HEK293 (cell line): ENCODE data around the gene SECTM1.

Experiments
- CTCF ChIA-PET: fragments of 350-600 bp; formaldehyde crosslinking; extraction: SDS; loops from one replicate; lab custom pipeline; 2021; ENCODE audit warnings: antibody characterized with exemption; lab: Yijun Ruan, JAX
- POLR2A ChIA-PET: fragments of 300-600 bp; formaldehyde crosslinking; extraction: SDS; loops from one replicate; lab custom pipeline; 2020; ENCODE audit warnings: antibody characterized with exemption, inconsistent platforms; lab: Yijun Ruan, JAX
- H3K27ac ChIP-seq: fragments of 200-500 bp; sonication (Bioruptor generic); 2 replicates; pipeline ENCODE4 v1.5.1; 2014; ENCODE audit warnings: low read depth, low read length, control low read depth, inconsistent platforms; ENCODE audit errors: extremely low read depth
- H3K36me3 ChIP-seq, 2 experiments: fragments of 200-500 bp in 1 of 2; sonication (Bioruptor generic) in 1 of 2; 1 replicate in 1 of 2; 2 replicates in 1 of 2; pipeline ENCODE4 v1.5.1; 2014 to 2017; ENCODE audit warnings: inconsistent platforms in 2 of 2, low read length in 2 of 2; ENCODE audit not compliant: control insufficient read depth in 2 of 2, insufficient read depth in 1 of 2
- H3K4me1 ChIP-seq: fragments of 200-500 bp; sonication (Bioruptor generic); 2 replicates; pipeline ENCODE4 v1.5.1; 2014; ENCODE audit warnings: mild to moderate bottlenecking, low read length, inconsistent platforms; ENCODE audit not compliant: control insufficient read depth, insufficient read depth
- H3K4me3 ChIP-seq: 2 replicates; pipeline ENCODE4 v1.5.1; 2011; ENCODE audit warnings: low read depth, mild to moderate bottlenecking, control low read depth, low read length, moderate library complexity
- H3K9me3 ChIP-seq: fragments of 200-500 bp; sonication (Bioruptor generic); 2 replicates; pipeline ENCODE4 v1.5.1; 2014; ENCODE audit warnings: low read depth, low read length, inconsistent platforms; ENCODE audit not compliant: control insufficient read depth, insufficient read depth
- EGR2 ChIP-seq: fragments of 450-650 bp; formaldehyde crosslinking; IDR thresholded peaks from 2 replicates; pipeline ENCODE4 v1.5.1; 2016; ENCODE audit warnings: low read depth, missing biosample characterization, missing genetic modification characterization
- HIC1 ChIP-seq: fragments of 450-650 bp; formaldehyde crosslinking; IDR thresholded peaks from 2 replicates; pipeline ENCODE4 v1.5.1; 2016; ENCODE audit warnings: missing biosample characterization, missing genetic modification characterization
- KLF16 ChIP-seq: fragments of 450-650 bp; formaldehyde crosslinking; IDR thresholded peaks from 2 replicates; pipeline ENCODE4 v1.5.1; 2017; ENCODE audit warnings: missing biosample characterization, missing genetic modification characterization
- PATZ1 ChIP-seq: fragments of 450-650 bp; formaldehyde crosslinking; IDR thresholded peaks from 2 replicates; pipeline ENCODE4 v1.5.1; 2016; ENCODE audit warnings: missing biosample characterization, missing genetic modification characterization
- PBX3 ChIP-seq: sonication (generic); formaldehyde crosslinking; IDR thresholded peaks from 2 replicates; pipeline ENCODE4 v1.8.1; 2022; ENCODE audit warnings: mild to moderate bottlenecking, moderate library complexity, missing genetic modification reagents
- SP3 ChIP-seq: fragments of 450-650 bp; formaldehyde crosslinking; IDR thresholded peaks from 2 replicates; pipeline ENCODE4 v1.5.1; 2016; ENCODE audit warnings: missing biosample characterization, missing genetic modification characterization
- ZBTB10 ChIP-seq: fragments of 450-650 bp; formaldehyde crosslinking; IDR thresholded peaks from 2 replicates; pipeline ENCODE4 v1.5.1; 2016; ENCODE audit warnings: missing biosample characterization, missing genetic modification characterization
- ZBTB8A ChIP-seq: fragments of 450-650 bp; formaldehyde crosslinking; IDR thresholded peaks from 2 replicates; pipeline ENCODE4 v1.5.1; 2016; ENCODE audit warnings: missing biosample characterization, missing genetic modification characterization
- ZFHX2 ChIP-seq: fragments of 450-650 bp; formaldehyde crosslinking; conservative IDR thresholded peaks from 2 replicates; pipeline ENCODE4 v1.5.1; 2016; ENCODE audit warnings: missing biosample characterization, missing genetic modification characterization
- ZIC2 ChIP-seq: fragments of 450-650 bp; formaldehyde crosslinking; IDR thresholded peaks from 2 replicates; pipeline ENCODE4 v1.5.1; 2016; ENCODE audit warnings: missing biosample characterization, missing genetic modification characterization
- ZNF292 ChIP-seq: fragments of 450-650 bp; formaldehyde crosslinking; IDR thresholded peaks from 2 replicates; pipeline ENCODE4 v1.5.1; 2016; ENCODE audit warnings: low read depth, missing biosample characterization, missing genetic modification characterization, borderline replicate concordance
- ZNF335 ChIP-seq: fragments of 450-650 bp; formaldehyde crosslinking; conservative IDR thresholded peaks from 2 replicates; pipeline ENCODE4 v1.5.1; 2016; ENCODE audit warnings: missing biosample characterization, missing genetic modification characterization
- ZNF558 ChIP-seq: fragments of 450-650 bp; formaldehyde crosslinking; IDR thresholded peaks from 2 replicates; pipeline ENCODE4 v1.5.1; 2016; ENCODE audit warnings: missing biosample characterization, missing genetic modification characterization
- ZNF571 ChIP-seq: fragments of 450-650 bp; formaldehyde crosslinking; IDR thresholded peaks from 2 replicates; pipeline ENCODE4 v1.5.0; 2017; ENCODE audit warnings: missing biosample characterization, missing genetic modification characterization
- ZNF610 ChIP-seq: fragments of 450-650 bp; formaldehyde crosslinking; IDR thresholded peaks from 2 replicates; pipeline ENCODE4 v1.5.1; 2016; ENCODE audit warnings: missing biosample characterization, missing genetic modification characterization, borderline replicate concordance
- ZNF664 ChIP-seq: fragments of 450-650 bp; formaldehyde crosslinking; IDR thresholded peaks from 2 replicates; pipeline ENCODE4 v1.5.1; 2016; ENCODE audit warnings: missing biosample characterization, missing genetic modification characterization
- TF ChIP-seq, protein P1 (sequence below): fragments of 450-650 bp; formaldehyde crosslinking; IDR thresholded peaks from 2 replicates; pipeline ENCODE4 v1.5.1; 2016; ENCODE audit warnings: missing biosample characterization, missing genetic modification characterization
- TF ChIP-seq, protein P2 (sequence below): fragments of 450-650 bp; IDR thresholded peaks from 2 replicates; pipeline ENCODE4 v1.5.1; 2018; ENCODE audit warnings: missing biosample characterization, mild to moderate bottlenecking, missing genetic modification characterization
- TF ChIP-seq, protein P3 (sequence below): fragments of 450-650 bp; formaldehyde crosslinking; conservative IDR thresholded peaks from 2 replicates; pipeline ENCODE4 v1.5.1; 2016; ENCODE audit warnings: low read depth, missing biosample characterization, missing genetic modification characterization

Gene SECTM1

DNA sequence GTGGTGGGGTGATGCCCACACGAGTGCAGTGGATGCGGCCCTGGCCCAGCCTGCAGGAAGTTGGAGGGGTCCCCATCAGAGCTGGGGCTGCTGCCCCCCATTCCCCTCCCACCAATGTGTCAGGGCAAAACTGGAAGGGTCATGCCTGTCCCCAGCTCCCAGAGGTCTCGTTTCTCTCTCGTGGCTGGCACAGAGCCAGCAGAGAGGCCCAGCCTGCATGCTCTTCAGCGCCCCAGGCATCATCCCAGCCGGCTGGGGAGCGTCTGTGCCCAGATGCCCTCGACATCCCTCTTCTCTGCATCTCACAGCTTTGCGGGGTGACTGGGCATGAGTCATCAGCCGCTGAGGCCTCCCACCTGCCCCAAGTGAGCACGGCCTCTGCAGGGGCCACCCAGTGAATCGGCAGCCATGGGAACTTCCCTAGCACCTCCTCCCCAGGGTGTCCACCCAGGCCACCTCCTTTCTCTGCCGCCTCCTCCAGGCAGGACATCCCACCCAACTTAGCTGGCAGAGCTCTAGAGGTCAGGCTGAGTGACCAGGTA lies 50.3 kb downstream of the SECTM1 start:
- ChIA-PET POLR2A (interaction anchor here (0.9 to 4.5 kb wide), 6 partner anchors 9 to 47 kb away, joined by 3 to 44 read pairs (median 10); partner anchors contain the start of gene CSNK1D), CTCF (interaction anchor here (0.5 to 1.6 kb wide), 8 partner anchors 15 to 164 kb away, joined by 3 to 5 read pairs (median 3); no protein-coding TSS in a partner anchor)
- Histone ChIP-seq H3K4me3 (no peak overlapping the region), H3K27ac (no peak overlapping the region; the same call in 1 of the 2 replicates), H3K4me1 (peaks cover 10% of the 10 kb centered on the region), H3K36me3 (no peaks in the 10 kb centered on the region), H3K9me3 (no peaks in the 10 kb centered on the region)
- no peak for TF ChIP-seq PBX3 (CRISPR knock-in tag)
- TF ChIP-seq ZBTB8A (tag by site-specific recombination), result peak; percentile 65
- peak; percentile 61 for TF ChIP-seq PATZ1 (tag by site-specific recombination)
- peak; percentile 65; the same call in 1 of the 2 replicates for TF ChIP-seq ZBTB10 (tag by site-specific recombination)
- peak; percentile 75 for TF ChIP-seq EGR2 (tag by site-specific recombination)
- no peak for TF ChIP-seq ZNF292 (tag by site-specific recombination)
- TF ChIP-seq, protein P1, sequence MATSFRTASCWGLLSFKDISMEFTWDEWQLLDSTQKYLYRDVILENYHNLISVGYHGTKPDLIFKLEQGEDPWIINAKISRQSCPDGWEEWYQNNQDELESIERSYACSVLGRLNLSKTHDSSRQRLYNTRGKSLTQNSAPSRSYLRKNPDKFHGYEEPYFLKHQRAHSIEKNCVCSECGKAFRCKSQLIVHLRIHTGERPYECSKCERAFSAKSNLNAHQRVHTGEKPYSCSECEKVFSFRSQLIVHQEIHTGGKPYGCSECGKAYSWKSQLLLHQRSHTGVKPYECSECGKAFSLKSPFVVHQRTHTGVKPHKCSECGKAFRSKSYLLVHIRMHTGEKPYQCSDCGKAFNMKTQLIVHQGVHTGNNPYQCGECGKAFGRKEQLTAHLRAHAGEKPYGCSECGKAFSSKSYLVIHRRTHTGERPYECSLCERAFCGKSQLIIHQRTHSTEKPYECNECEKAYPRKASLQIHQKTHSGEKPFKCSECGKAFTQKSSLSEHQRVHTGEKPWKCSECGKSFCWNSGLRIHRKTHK, result no peak
- TF ChIP-seq, protein P2, sequence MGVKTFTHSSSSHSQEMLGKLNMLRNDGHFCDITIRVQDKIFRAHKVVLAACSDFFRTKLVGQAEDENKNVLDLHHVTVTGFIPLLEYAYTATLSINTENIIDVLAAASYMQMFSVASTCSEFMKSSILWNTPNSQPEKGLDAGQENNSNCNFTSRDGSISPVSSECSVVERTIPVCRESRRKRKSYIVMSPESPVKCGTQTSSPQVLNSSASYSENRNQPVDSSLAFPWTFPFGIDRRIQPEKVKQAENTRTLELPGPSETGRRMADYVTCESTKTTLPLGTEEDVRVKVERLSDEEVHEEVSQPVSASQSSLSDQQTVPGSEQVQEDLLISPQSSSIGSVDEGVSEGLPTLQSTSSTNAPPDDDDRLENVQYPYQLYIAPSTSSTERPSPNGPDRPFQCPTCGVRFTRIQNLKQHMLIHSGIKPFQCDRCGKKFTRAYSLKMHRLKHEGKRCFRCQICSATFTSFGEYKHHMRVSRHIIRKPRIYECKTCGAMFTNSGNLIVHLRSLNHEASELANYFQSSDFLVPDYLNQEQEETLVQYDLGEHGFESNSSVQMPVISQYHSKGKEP (tag by site-specific recombination), result peak; percentile 45; the same call in 1 of the 2 replicates
- TF ChIP-seq KLF16 (tag by site-specific recombination), result peak; percentile 47; the same call in 1 of the 2 replicates
- peak; percentile 66 for TF ChIP-seq HIC1 (tag by site-specific recombination)
- TF ChIP-seq, protein P3, sequence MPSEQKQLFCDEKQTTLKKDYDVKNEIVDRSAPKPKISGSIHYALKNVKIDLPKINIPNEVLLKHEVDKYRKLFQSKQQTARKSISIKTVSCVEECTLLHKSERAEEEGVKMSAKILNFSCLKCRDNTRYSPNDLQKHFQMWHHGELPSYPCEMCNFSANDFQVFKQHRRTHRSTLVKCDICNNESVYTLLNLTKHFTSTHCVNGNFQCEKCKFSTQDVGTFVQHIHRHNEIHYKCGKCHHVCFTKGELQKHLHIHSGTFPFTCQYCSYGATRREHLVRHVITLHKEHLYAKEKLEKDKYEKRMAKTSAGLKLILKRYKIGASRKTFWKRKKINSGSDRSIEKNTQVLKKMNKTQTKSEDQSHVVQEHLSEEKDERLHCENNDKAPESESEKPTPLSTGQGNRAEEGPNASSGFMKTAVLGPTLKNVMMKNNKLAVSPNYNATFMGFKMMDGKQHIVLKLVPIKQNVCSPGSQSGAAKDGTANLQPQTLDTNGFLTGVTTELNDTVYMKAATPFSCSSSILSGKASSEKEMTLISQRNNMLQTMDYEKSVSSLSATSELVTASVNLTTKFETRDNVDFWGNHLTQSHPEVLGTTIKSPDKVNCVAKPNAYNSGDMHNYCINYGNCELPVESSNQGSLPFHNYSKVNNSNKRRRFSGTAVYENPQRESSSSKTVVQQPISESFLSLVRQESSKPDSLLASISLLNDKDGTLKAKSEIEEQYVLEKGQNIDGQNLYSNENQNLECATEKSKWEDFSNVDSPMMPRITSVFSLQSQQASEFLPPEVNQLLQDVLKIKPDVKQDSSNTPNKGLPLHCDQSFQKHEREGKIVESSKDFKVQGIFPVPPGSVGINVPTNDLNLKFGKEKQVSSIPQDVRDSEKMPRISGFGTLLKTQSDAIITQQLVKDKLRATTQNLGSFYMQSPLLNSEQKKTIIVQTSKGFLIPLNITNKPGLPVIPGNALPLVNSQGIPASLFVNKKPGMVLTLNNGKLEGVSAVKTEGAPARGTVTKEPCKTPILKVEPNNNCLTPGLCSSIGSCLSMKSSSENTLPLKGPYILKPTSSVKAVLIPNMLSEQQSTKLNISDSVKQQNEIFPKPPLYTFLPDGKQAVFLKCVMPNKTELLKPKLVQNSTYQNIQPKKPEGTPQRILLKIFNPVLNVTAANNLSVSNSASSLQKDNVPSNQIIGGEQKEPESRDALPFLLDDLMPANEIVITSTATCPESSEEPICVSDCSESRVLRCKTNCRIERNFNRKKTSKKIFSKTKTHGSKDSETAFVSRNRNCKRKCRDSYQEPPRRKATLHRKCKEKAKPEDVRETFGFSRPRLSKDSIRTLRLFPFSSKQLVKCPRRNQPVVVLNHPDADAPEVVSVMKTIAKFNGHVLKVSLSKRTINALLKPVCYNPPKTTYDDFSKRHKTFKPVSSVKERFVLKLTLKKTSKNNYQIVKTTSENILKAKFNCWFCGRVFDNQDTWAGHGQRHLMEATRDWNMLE (tag by site-specific recombination), result no peak
- no peak for TF ChIP-seq ZNF610
- peak; percentile 43; the same call in 1 of the 2 replicates for TF ChIP-seq ZNF335 (tag by site-specific recombination)
- 0 out of 2 replicates have a peak, but pooled peaks have one; percentile 52 for TF ChIP-seq ZNF571 (tag by site-specific recombination)
- TF ChIP-seq ZIC2 (tag by site-specific recombination), result peak; percentile 95
- TF ChIP-seq SP3, result peak; percentile 45; the same call in 1 of the 2 replicates
- 0 out of 2 replicates have a peak, but pooled peaks have one; percentile 40 for TF ChIP-seq ZNF558
- TF ChIP-seq ZFHX2 (tag by site-specific recombination), result peak; percentile 81
- TF ChIP-seq ZNF664 (tag by site-specific recombination), result no peak
